HepG2 (cell line): Measurements from ENCODE around the gene FOXD2. TPM values are rescaled to one million over a fixed set of nuclear protein-coding genes. Genes with fewer than 3 reads are reported as not detected.

Experiments used
- ATF1 ChIP-seq: IDR thresholded peaks from 2 replicates; pipeline ENCODE4 v1.6.1; 2016; ENCODE audit warnings: mild to moderate bottlenecking, control low read depth
- BCL3 ChIP-seq: sonication (generic); formaldehyde crosslinking; IDR thresholded peaks from 2 replicates; pipeline ENCODE4 v1.5.1; 2020; ENCODE audit warnings: mild to moderate bottlenecking, missing genetic modification reagents, moderate library complexity
- BCL6 ChIP-seq: IDR thresholded peaks from 2 replicates; pipeline ENCODE4 v1.6.1; 2016; ENCODE audit warnings: missing genetic modification reagents, missing compliant biosample characterization
- DRAP1 ChIP-seq: IDR thresholded peaks from 2 replicates; pipeline ENCODE4 v1.6.1; 2016; ENCODE audit warnings: missing genetic modification reagents, missing compliant biosample characterization
- GZF1 ChIP-seq: sonication (generic); formaldehyde crosslinking; IDR thresholded peaks from 2 replicates; pipeline ENCODE4 v1.5.1; 2020; ENCODE audit warnings: mild to moderate bottlenecking, missing genetic modification reagents
- HOXD1 ChIP-seq: sonication (generic); formaldehyde crosslinking; IDR thresholded peaks from 2 replicates; pipeline ENCODE4 v1.5.0; 2020; ENCODE audit warnings: missing genetic modification reagents
- IRX3 ChIP-seq: sonication (generic); formaldehyde crosslinking; IDR thresholded peaks from 2 replicates; pipeline ENCODE4 v1.8.1; 2023; ENCODE audit warnings: mild to moderate bottlenecking, low read depth, missing genetic modification reagents, borderline replicate concordance
- JUNB ChIP-seq: sonication (generic); formaldehyde crosslinking; IDR thresholded peaks from 2 replicates; pipeline ENCODE4 v1.8.0; 2022; ENCODE audit warnings: missing genetic modification reagents, mild to moderate bottlenecking, borderline replicate concordance
- MTERF4 ChIP-seq: sonication (generic); formaldehyde crosslinking; IDR thresholded peaks from 2 replicates; pipeline ENCODE4 v1.8.0; 2023; ENCODE audit warnings: mild to moderate bottlenecking, missing genetic modification reagents
- NR3C1 ChIP-seq: sonication (generic); formaldehyde crosslinking; IDR thresholded peaks from 2 replicates; pipeline ENCODE4 v1.4.0; 2020; ENCODE audit warnings: missing genetic modification reagents
- ONECUT2 ChIP-seq: sonication (generic); formaldehyde crosslinking; IDR thresholded peaks from 2 replicates; pipeline ENCODE4 v1.4.0; 2020; ENCODE audit warnings: missing genetic modification reagents
- POGK ChIP-seq: sonication (generic); formaldehyde crosslinking; conservative IDR thresholded peaks from 2 replicates; pipeline ENCODE4 v1.8.0; 2022; ENCODE audit warnings: mild to moderate bottlenecking, moderate library complexity, missing genetic modification reagents
- YY1 ChIP-seq: IDR thresholded peaks from 2 replicates; pipeline ENCODE4 v1.6.1; 2011; ENCODE audit warnings: low read length, low read depth, moderate library complexity, mild to moderate bottlenecking; ENCODE audit not compliant: insufficient read depth, insufficient replicate concordance
- ZFP1 ChIP-seq: IDR thresholded peaks from 2 replicates; pipeline ENCODE4 v1.6.1; 2016
- ZMYM3 ChIP-seq: sonication (generic); formaldehyde crosslinking; IDR thresholded peaks from 2 replicates; pipeline ENCODE4 v1.5.1; 2020; ENCODE audit warnings: mild to moderate bottlenecking, missing genetic modification reagents
- ZNF142 ChIP-seq: sonication (generic); formaldehyde crosslinking; IDR thresholded peaks from 2 replicates; pipeline ENCODE4 v1.4.0; 2020; ENCODE audit warnings: missing genetic modification reagents
- ZNF274 ChIP-seq: sonication (generic); formaldehyde crosslinking; IDR thresholded peaks from 2 replicates; pipeline ENCODE4 v1.5.1; 2020; ENCODE audit warnings: mild to moderate bottlenecking, missing genetic modification reagents
- ZNF276 ChIP-seq: sonication (generic); formaldehyde crosslinking; IDR thresholded peaks from 2 replicates; pipeline ENCODE4 v1.4.0; 2020; ENCODE audit warnings: mild to moderate bottlenecking, low read depth, missing genetic modification reagents
- ZNF446 ChIP-seq: sonication (generic); formaldehyde crosslinking; IDR thresholded peaks from 2 replicates; pipeline ENCODE4 v1.5.0; 2020; ENCODE audit warnings: mild to moderate bottlenecking, missing genetic modification reagents
- polyA plus RNA-seq, 8 experiments: library from polyadenylated mRNA; depleted of rRNA in 3 of 8; stranded (reverse) in 7 of 8; unstranded in 1 of 8; fragments of >200 nt; fragmentation: Illumina TruSeq in 4 of 8; extraction: Trizol in 4 of 8; gene quantifications; 2 replicates each; pipeline versions ENCODE4 v1.2.1 to v1.2.3, GENCODE V29; 2011 to 2016; ENCODE audit warnings: low read depth in 4 of 8, missing spikeins in 1 of 8, mixed read lengths in 1 of 8; ENCODE audit not compliant: insufficient read depth in 1 of 8
- total RNA-seq, 5 experiments: library from RNA; depleted of rRNA; stranded (reverse); fragments of >200 nt; fragmentation: Illumina TruSeq; extraction: Trizol; gene quantifications; 2 replicates each; pipeline ENCODE4 v1.2.3, GENCODE V29; 2016; ENCODE audit warnings: low read depth in 1 of 5

The FOXD2 gene
- total and polyA plus RNA-seq, 2 of the 13 experiments (the other 11 are each of a cell fraction or from before 2014, with no cell fraction given), result 0.01 to 0.09 TPM

GRCh38 chr1:47478090-47478489 is 40.2 kb downstream of the FOXD2 start (continued):
- peak; percentile 95 for TF ChIP-seq BCL6 (CRISPR knock-in tag)
- TF ChIP-seq IRX3 (CRISPR knock-in tag), result no peak
- TF ChIP-seq YY1, result no peak
- TF ChIP-seq ZNF142 (CRISPR knock-in tag), result no peak
- peak; percentile 97 for TF ChIP-seq BCL3
- peak; percentile 80; the same call in 1 of the 2 replicates for TF ChIP-seq ZNF274
- TF ChIP-seq NR3C1 (CRISPR knock-in tag), result no peak
- no peak; the same call in 1 of the 2 replicates for TF ChIP-seq JUNB (CRISPR knock-in tag)
- peak; percentile 71; the same call in 1 of the 2 replicates for TF ChIP-seq ZMYM3
- TF ChIP-seq DRAP1 (CRISPR knock-in tag), result peak; percentile 49; the same call in 1 of the 2 replicates
- TF ChIP-seq GZF1 (CRISPR knock-in tag), result no peak
- no peak for TF ChIP-seq ZNF446 (CRISPR knock-in tag)
- peak; percentile 58; the same call in 1 of the 2 replicates for TF ChIP-seq ZFP1
- TF ChIP-seq HOXD1, result peak; percentile 99
- TF ChIP-seq ATF1 (CRISPR knock-in tag), result no peak
- peak; percentile 46; the same call in 1 of the 2 replicates for TF ChIP-seq POGK (CRISPR knock-in tag)
- no peak for TF ChIP-seq MTERF4 (CRISPR knock-in tag)
- TF ChIP-seq ONECUT2 (CRISPR knock-in tag), result peak; percentile 68
- peak; percentile 84; the same call in 1 of the 2 replicates for TF ChIP-seq ZNF276 (CRISPR knock-in tag)
